Fibroblast of mammary gland (primary cell): Measurements from ENCODE around the gene CACNG7.

ENCODE experiments used
- DNase-seq: peaks from one replicate; pipeline ENCODE4 v3.0.0-alpha.2; 2010; ENCODE audit warnings: low read depth
- H3K4me3 ChIP-seq: 2 replicates; pipeline ENCODE4 v1.5.1; 2011; ENCODE audit warnings: low read depth, mild to moderate bottlenecking, low read length, moderate library complexity; ENCODE audit not compliant: control insufficient read depth
- CTCF ChIP-seq: conservative IDR thresholded peaks from 2 replicates; pipeline ENCODE4 v1.5.1; 2011; ENCODE audit warnings: low read depth, low read length, inconsistent platforms; ENCODE audit not compliant: control insufficient read depth, insufficient read depth

Gene CACNG7

GRCh38 chr19:53971673-53972072, 62.6 kb downstream of the CACNG7 start:
- H3K4me3 ChIP-seq: no peak overlapping the region
- DNase-seq: no peak
- TF ChIP-seq CTCF: no peak

GRCh38 chr19:53977429-53977990, 68.4 kb downstream of the CACNG7 start:
- TF ChIP-seq CTCF: no peak
- DNase-seq: peak; percentile 80
- no peak overlapping the region for H3K4me3 ChIP-seq

GRCh38 chr19:53977991-53978731, 69.1 kb downstream of the CACNG7 start:
- peak; percentile 80 for DNase-seq
- peak overlapping the region; percentile 9 for H3K4me3 ChIP-seq
- no peak for TF ChIP-seq CTCF

DNA sequence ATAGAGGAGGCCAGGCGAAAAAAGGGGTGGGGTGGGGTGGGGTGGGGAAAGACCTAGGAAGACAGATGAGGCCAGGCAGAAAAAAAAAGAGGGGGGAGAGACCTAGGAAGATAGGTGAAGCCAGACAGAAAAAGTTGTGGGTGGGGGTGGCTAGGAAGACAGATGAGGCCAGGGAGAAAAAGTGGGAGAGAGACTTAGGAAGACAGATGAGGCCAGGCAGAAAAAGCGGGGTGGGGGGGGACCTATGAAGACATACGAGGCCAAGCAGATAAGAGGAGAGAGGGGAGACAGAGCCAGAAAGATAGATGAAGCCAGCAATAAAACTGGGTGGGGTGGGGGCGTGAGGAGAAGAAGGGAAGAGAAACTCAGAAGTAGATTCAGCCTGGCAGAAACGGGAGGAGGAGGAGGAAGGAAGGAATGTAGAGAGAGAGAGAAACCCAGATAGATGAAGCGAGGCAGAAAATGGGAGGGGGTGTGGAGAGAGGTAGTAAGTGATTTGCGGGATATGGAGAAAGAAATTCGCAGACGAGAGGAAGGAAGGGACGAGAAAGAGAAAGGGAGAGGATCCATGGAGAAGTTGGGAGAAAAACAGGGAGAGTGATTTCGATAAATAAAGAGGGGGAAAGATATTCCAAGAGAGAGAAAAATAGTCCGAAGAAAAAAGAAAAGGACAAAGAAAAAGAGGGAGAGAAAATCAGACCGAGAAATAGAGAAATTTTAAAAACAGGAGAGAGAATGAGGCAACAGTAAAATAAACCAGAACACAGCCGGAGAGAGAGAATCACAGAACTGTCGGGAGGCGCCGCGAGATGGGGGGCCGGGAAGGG, 70.1 kb downstream of the CACNG7 start:
- H3K4me3 ChIP-seq: peak overlapping the region; percentile 37
- no peak for DNase-seq
- TF ChIP-seq CTCF: no peak

GRCh38 chr19:53980539-53981375, 71.7 kb downstream of the CACNG7 start:
- peak; percentile 12 for DNase-seq
- H3K4me3 ChIP-seq: peak overlapping the region; percentile 28
- no peak for TF ChIP-seq CTCF

DNA sequence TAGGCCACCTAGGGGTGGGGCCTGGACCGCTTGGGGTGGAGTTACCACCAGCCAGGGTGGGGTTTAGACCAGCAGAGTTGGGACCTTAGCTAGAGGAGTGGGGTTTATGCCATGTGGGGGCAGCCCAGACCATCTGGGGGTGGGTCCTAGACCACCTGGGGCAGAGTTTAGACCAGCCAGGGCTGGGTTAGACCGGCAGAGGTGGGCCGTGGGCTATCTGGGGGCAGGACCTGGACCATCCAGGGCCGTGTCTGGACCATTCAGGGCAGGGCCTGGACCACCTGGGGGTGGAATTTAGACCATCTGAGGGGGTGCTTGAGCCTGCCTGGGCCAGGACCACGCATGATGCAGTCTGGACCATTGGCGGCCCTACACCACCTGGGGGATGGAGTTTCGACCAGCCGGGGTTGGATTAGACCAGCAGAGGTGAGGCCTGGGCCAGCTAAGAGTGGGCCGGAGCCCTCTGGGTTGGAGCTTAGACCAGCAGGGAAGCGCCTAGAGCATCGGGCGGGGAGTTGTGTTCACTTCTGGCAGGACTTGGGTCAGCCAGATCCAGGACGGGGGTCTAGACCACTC, 72.4 kb downstream of the CACNG7 start:
- no peak for DNase-seq
- no peak for TF ChIP-seq CTCF
- H3K4me3 ChIP-seq: no peak overlapping the region
